Activated naive CD4-positive, alpha-beta T cell treated with anti-CD3 and anti-CD28 coated beads, Interleukin-2, amount 50 U/mL, for 24 hours (primary cell): ENCODE results near the gene FAM184A.
"Not testable (repeated sequence)": the region's sequence is repeated elsewhere in the genome, so short reads cannot be mapped to it uniquely, and the experiment has no call there.

Experiments used
- H3K27ac Mint-ChIP-seq: one replicate; pipeline ENCODE4 v1.8.0; 2021; ENCODE audit warnings: mild to moderate bottlenecking, mixed read lengths
- H3K27me3 Mint-ChIP-seq: one replicate; pipeline ENCODE4 v1.8.0; 2021; ENCODE audit warnings: mixed read lengths
- H3K36me3 Mint-ChIP-seq: one replicate; pipeline ENCODE4 v1.8.0; 2021; ENCODE audit warnings: mixed read lengths
- H3K4me1 Mint-ChIP-seq: one replicate; pipeline ENCODE4 v1.8.0; 2021; ENCODE audit warnings: mixed read lengths
- H3K4me3 Mint-ChIP-seq: one replicate; pipeline ENCODE4 v1.8.0; 2021; ENCODE audit warnings: mild to moderate bottlenecking, mixed read lengths
- H3K9me3 Mint-ChIP-seq: one replicate; pipeline ENCODE4 v1.8.0; 2021; ENCODE audit warnings: mixed read lengths

FAM184A gene, protein sequence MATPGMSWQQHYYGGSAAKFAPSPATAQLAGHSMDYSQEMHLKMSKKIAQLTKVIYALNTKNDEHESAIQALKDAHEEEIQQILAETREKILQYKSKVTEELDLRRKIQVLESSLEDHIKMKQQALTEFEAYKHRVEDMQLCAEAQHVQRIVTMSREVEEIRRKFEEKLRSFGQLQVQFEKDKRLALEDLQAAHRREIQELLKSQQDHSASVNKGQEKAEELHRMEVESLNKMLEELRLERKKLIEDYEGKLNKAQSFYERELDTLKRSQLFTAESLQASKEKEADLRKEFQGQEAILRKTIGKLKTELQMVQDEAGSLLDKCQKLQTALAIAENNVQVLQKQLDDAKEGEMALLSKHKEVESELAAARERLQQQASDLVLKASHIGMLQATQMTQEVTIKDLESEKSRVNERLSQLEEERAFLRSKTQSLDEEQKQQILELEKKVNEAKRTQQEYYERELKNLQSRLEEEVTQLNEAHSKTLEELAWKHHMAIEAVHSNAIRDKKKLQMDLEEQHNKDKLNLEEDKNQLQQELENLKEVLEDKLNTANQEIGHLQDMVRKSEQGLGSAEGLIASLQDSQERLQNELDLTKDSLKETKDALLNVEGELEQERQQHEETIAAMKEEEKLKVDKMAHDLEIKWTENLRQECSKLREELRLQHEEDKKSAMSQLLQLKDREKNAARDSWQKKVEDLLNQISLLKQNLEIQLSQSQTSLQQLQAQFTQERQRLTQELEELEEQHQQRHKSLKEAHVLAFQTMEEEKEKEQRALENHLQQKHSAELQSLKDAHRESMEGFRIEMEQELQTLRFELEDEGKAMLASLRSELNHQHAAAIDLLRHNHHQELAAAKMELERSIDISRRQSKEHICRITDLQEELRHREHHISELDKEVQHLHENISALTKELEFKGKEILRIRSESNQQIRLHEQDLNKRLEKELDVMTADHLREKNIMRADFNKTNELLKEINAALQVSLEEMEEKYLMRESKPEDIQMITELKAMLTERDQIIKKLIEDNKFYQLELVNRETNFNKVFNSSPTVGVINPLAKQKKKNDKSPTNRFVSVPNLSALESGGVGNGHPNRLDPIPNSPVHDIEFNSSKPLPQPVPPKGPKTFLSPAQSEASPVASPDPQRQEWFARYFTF

DNA sequence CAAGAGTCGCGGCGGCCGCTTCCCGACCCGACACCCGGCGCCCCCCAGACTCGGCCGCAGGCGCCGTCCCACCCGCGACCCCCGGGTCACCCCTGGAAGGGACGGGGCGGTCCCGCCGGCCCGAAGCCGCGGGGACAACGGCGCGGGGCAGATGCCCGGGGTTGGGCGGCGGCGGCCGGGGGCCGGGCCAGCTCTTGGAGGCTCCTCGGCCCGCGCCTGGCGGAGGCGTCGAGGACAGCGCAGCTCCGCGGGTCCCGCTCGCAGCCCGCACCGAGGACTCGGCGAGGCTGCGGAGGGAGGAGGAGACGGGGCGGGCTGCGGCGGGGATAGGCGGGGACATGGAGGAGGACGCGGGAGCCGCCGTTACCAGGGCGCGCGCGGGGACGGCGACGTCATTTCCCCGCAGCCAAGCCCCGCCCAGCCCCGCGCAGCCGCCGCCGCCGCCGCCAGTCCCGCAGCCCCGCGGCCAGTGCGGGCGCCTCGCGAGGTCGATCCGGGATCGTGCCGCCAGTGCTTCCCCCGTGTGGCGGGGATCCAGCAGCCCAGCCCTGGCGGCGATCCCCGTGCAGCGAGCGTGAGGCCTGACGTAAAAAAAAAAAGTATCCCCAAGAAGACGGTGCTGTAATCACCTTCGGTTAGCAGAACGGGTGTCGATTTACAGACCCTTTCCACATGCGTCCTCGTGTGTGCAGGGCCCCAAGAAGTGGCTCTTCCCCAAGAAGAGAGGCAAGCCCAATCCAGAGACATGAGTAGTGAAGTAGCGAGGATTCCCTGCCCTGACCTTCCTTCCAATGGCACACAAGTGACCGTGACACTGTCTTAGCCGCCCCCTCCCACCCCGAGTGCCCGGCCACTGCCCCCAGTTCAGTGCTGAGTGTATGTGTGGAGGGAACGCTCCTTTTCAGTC lies at the start of gene FAM184A:
FAM184A (minus strand) TSS at position 289 of the 907 bp plus-strand sequence. CDS start 365 bp downstream, outside the sequence.
- H3K36me3 Mint-ChIP-seq, result peaks cover 6% of the 10 kb centered on the region
- H3K27ac Mint-ChIP-seq, result peak within 1 kb of the TSS; percentile 97
- H3K9me3 Mint-ChIP-seq, result peaks cover 5% of the 10 kb centered on the region
- H3K4me1 Mint-ChIP-seq, result peaks cover 53% of the 10 kb centered on the region
- H3K27me3 Mint-ChIP-seq, result no peaks in the 10 kb centered on the region
- H3K4me3 Mint-ChIP-seq, result peak within 1 kb of the TSS; percentile 89

DNA sequence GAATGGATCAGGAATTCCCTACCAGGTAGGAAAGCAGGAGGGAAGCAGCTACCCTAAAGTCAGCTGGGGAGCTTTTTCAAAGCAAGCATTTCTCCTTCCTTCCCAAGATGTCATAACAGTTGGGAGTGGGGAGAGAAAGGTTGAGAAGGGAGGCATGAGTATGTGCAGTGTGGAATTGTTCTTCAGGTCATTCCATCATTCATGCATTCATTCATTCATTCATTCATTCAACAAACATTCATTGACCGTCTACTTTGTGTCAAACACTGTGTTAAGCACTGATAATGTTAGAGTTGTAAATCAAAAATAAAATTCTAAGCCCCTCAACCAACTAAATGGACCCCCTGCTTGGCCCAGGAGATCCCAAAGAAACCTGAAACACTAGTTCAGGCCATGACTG lies 49.2 kb upstream of the FAM184A start:
- Mint-ChIP-seq H3K27ac (no peak overlapping the region), H3K4me1 (peaks cover 7% of the 10 kb centered on the region), H3K9me3 (no peaks in the 10 kb centered on the region), H3K4me3 (no peak overlapping the region), H3K36me3 (no peaks in the 10 kb centered on the region), H3K27me3 (peaks cover 2% of the 10 kb centered on the region)

DNA sequence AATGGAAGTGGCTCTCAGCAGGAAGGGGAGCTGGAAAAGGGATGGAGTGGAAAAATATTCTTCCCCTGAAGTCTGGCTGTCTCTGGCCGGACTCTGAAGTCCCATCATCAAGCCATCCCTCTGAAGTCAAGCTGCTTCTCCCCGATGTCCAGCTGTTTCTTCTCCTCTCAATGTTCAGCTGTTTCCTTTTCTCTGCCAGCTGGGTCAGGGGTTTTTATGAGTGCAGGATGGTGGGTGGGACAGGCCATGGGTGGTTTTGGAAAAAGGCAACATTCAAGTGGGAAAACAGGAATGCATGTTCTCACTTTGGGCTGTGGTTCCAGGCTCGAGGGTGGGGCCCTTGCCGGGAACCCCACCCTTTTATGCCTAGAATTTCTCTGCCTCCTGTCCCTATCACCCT lies 48.4 kb upstream of the FAM184A start:
- no peaks in the 10 kb centered on the region for H3K9me3 Mint-ChIP-seq
- H3K36me3 Mint-ChIP-seq, result no peaks in the 10 kb centered on the region
- no peak overlapping the region for H3K27ac Mint-ChIP-seq
- peaks cover 7% of the 10 kb centered on the region for H3K4me1 Mint-ChIP-seq
- H3K4me3 Mint-ChIP-seq, result no peak overlapping the region
- peaks cover 2% of the 10 kb centered on the region for H3K27me3 Mint-ChIP-seq

DNA sequence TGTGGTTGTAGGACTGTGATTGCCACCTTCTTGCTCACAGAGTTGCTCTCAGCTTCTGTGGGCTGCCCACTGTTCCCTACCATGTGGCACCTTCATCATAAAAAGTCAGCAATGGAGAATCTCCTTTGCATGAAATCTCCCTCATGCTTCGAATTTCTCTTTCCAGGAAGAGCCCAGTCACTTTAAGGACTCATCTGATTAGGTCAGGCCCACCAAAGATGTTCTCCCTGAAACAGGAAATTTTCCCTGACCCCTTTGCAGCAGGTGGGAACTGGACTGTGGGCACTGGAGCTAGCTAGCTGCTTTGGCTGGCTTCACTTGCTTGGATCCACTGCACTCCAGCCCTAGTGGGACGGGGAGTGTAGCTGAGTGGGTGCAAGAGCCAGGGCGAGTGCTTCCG lies 47.7 kb upstream of the FAM184A start:
- H3K4me1 Mint-ChIP-seq, result peaks cover 7% of the 10 kb centered on the region
- no peak overlapping the region for H3K4me3 Mint-ChIP-seq

DNA sequence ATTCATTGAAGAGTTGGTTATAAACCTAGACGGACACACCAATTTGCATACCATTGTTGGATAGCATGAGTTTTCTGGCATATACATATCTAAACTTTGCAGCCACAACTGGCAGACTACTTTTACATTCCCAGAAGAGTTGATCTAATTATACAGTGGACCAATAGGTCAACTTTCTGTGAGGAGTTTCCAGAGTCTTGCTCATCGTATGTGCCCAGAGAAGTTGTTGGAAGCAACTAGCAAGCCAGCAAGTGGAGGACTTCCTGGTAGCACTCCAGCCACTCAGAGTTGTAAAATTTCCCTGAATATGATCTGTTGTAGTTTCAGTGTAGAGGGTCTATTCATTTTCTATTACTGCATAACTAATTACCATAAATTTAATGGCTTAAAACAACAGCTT lies 47.1 kb upstream of the FAM184A start:
- peaks cover 7% of the 10 kb centered on the region for H3K4me1 Mint-ChIP-seq
- peaks cover 2% of the 10 kb centered on the region for H3K27me3 Mint-ChIP-seq
- no peaks in the 10 kb centered on the region for H3K36me3 Mint-ChIP-seq
- H3K4me3 Mint-ChIP-seq, result no peak overlapping the region
- H3K9me3 Mint-ChIP-seq, result no peaks in the 10 kb centered on the region
- no peak overlapping the region for H3K27ac Mint-ChIP-seq

More for the DNA sequence above, 47.7 kb upstream of the FAM184A start:
- no peaks in the 10 kb centered on the region for H3K9me3 Mint-ChIP-seq
- H3K27me3 Mint-ChIP-seq, result peaks cover 2% of the 10 kb centered on the region
- H3K36me3 Mint-ChIP-seq, result no peaks in the 10 kb centered on the region
- no peak overlapping the region for H3K27ac Mint-ChIP-seq

DNA sequence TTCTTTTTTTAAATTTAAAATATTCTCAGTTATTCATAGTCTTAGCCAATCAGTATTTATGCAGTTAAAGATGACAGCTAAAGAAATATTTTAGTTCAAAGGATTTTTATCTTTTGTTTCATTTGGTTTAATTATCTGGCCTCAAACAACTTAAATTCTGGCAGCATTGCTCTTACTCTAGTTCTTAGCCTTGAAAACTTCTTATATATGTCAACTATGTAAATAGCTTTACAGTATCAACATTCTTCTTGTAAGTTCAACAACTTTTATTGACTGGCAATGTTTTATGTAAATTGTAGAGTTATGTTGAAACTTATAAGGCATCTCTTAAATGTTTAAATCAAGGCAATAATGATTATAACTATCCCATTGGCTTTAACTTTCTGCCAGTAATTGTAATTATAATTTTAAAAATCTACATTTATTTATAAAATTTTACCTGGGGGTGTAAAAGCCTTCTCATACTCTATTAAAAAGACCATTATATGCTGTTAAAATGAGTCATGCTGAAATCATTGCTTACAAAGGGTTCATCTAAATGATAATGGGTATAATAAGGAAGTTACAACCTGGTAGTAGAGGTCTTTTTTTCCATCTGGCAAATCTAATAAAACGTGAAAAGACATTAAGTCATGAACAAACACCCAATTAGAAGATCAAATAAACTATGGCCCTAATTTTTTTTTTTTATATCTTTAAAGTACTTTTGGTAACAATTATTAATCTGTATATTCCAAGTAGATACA lies 45.8 kb upstream of the FAM184A start:
- H3K4me3 Mint-ChIP-seq, result no peak overlapping the region
- H3K4me1 Mint-ChIP-seq, result peaks cover 3% of the 10 kb centered on the region
- H3K9me3 Mint-ChIP-seq, result no peaks in the 10 kb centered on the region
- no peak overlapping the region for H3K27ac Mint-ChIP-seq
- H3K36me3 Mint-ChIP-seq, result no peaks in the 10 kb centered on the region
- H3K27me3 Mint-ChIP-seq, result peaks cover 2% of the 10 kb centered on the region

DNA sequence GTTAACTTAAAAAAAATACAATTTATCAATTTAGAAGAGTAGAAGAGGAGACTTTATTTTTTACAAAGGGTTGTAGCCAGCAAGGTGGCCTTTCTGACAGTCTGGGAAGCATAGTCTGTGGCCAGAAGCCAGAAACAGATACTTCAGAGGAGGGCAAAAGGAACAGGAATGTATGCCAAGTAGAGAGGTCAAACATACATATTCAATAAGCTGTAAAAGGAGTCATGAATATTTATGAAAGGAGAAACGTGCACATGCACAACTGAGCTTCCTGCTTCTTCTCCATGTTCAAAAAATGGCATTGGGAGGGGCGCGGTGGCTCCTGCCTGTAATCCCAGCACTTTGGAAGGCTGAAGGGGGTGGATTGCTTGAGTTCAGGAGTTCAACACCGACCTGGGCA lies 43.9 kb upstream of the FAM184A start:
- Mint-ChIP-seq H3K36me3 (no peaks in the 10 kb centered on the region), H3K4me1 (no peaks in the 10 kb centered on the region), H3K9me3 (no peaks in the 10 kb centered on the region), H3K27ac (no peak overlapping the region), H3K27me3 (peaks cover 1% of the 10 kb centered on the region), H3K4me3 (no peak overlapping the region)

DNA sequence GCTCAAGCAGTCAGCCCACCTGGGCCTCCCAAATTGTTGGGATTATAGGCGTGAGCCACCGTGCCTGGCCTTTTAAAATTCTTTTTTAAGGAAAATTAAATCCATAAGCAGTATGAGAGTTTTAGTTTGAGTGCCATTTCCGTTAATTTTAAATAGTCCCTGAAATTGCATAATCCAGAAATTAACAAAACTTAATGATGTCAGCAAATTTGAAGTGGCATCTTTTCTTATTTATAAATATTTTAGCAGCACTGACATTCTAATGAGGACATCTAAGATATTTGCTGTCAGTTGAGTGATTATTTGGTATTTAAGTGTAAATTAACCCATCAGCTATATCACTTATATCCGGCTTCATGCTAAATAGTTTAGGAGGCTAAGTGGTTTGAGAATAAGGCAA lies 42.9 kb upstream of the FAM184A start:
- no peak overlapping the region for H3K27ac Mint-ChIP-seq
- H3K4me3 Mint-ChIP-seq, result no peak overlapping the region
- H3K27me3 Mint-ChIP-seq, result no peaks in the 10 kb centered on the region
- H3K4me1 Mint-ChIP-seq, result no peaks in the 10 kb centered on the region
- no peaks in the 10 kb centered on the region for H3K9me3 Mint-ChIP-seq
- no peaks in the 10 kb centered on the region for H3K36me3 Mint-ChIP-seq

DNA sequence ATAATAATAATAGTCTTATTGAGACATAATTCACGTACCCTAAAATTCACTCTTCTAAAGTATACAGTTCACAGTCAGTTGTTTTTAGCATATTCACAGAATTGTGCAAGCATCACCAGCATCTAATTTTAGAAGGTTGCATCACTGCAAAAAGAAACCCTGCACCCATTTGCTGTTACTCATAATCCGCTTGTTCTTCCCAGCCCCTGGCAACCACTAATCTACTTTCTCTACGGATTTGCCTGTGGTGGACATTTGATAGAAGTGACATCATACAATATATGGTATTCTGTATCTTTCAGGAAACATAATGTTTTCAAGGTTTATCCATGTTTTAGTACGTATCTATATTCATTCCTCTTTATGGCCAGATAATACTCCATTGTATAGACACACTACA lies 41.5 kb upstream of the FAM184A start:
- Mint-ChIP-seq H3K9me3 (no peaks in the 10 kb centered on the region), H3K27ac (no peak overlapping the region), H3K4me1 (no peaks in the 10 kb centered on the region), H3K27me3 (no peaks in the 10 kb centered on the region), H3K36me3 (no peaks in the 10 kb centered on the region), H3K4me3 (no peak overlapping the region)

DNA sequence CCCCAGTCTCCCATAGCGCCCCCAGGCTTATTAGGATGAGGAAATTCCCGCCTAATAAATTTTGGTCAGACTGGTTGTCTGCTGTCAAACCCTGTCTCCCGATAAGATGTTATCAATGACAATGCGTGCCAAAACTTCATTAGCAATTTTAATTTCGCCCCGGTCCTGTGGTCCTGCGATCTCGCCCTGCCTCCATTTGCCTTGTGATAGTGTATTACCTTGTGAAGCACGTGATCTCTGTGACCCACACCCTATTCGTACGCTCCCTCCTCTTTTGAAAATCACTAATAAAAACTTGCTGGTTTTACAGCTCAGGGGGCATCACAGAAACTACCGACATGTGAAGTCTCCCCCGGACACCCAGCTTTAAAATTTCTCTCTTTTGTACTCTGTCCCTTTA lies 40.6 kb upstream of the FAM184A start:
- not testable (repeated sequence) for H3K36me3 Mint-ChIP-seq, H3K27me3 Mint-ChIP-seq, H3K9me3 Mint-ChIP-seq, H3K27ac Mint-ChIP-seq, H3K4me3 Mint-ChIP-seq, H3K4me1 Mint-ChIP-seq

DNA sequence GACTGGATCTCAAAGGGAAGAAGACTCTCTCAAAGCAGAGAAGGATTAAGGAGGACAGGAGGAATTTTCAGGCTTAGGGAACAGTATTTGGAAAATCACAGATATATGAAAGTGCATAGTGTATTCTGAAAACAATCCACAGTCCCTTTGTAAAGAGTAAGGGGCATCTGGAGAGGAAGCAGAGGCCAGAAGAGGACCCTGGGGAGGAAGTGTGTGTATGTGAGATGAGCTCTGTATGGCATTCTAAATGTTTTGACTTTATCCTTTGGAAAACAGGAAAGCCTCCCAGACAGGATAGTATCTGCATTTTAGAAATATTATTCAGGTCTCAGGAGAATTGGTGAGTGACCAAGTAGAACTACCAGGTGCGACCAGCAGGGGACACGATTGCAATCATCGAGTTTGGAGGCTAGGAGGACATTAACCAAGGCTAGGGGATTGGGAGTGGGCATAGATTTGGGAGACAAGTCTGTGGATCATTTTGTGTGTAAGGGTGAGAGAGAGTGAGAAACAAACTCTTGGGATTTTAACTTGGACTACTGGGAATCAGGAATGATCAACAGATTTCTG lies 38.3 kb upstream of the FAM184A start:
- Mint-ChIP-seq H3K27ac (no peak overlapping the region), H3K4me3 (no peak overlapping the region), H3K4me1 (no peaks in the 10 kb centered on the region), H3K27me3 (no peaks in the 10 kb centered on the region), H3K9me3 (no peaks in the 10 kb centered on the region), H3K36me3 (no peaks in the 10 kb centered on the region)

DNA sequence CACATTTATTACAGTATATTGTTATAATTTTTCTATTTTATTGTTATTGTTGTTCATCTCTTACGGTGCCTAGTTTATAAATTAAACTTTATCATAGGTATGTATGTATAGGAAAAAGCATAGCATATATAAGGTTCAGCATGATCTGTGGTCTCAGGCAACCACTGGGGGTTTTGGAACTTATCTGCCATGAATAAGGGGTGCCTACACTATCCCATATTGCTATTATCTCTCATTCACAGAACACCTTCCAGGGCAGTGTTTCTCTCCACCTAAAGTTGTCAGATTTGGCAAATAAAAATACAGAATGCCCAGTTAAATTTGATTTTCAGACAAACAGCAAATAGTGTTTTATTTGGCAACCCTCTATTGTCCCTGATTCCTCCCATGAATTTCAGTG lies 35.5 kb upstream of the FAM184A start:
- no peak overlapping the region for H3K27ac Mint-ChIP-seq
- no peaks in the 10 kb centered on the region for H3K36me3 Mint-ChIP-seq
- no peak overlapping the region for H3K4me3 Mint-ChIP-seq
- H3K4me1 Mint-ChIP-seq, result peaks cover 20% of the 10 kb centered on the region
- H3K9me3 Mint-ChIP-seq, result no peaks in the 10 kb centered on the region
- no peaks in the 10 kb centered on the region for H3K27me3 Mint-ChIP-seq

DNA sequence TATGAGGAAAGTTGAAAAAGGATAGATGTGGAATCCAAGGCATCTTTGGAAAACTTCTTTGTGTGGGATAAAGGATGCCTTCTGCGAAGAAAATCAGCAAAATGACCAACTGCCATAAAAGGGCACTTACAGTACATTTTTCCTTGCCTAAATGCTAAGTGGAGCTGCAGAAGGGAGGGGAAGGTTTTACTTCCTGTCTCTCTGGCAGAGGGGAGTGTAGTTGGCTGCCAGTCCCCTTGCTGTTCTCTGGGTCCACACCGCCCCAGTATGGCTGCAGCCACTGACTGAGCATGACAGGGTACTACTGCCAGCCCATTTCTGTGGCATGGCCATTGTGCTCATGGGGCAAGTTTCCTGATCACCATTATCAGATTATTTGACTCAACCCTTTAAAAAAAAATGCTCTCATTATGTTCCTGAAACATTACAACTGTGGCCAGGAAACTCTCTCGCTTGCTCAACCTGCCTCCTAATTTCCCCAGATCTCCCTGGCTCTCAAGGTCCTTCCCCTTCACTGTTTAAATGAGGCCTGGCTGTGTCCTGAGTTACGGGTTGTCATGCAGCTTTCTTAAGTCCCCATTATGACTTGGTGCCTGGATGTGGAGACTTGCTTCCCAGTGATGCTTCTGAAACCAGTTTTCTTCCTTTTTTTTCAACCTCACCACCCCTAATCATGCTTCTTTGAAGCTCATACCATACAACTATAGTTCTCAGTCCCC lies 34.5 kb upstream of the FAM184A start:
- H3K36me3 Mint-ChIP-seq, result no peaks in the 10 kb centered on the region
- H3K27me3 Mint-ChIP-seq, result no peaks in the 10 kb centered on the region
- no peaks in the 10 kb centered on the region for H3K9me3 Mint-ChIP-seq
- H3K27ac Mint-ChIP-seq, result no peak overlapping the region
- no peak overlapping the region for H3K4me3 Mint-ChIP-seq
- H3K4me1 Mint-ChIP-seq, result peaks cover 26% of the 10 kb centered on the region
